Endothelial cell of umbilical vein (primary cell): ENCODE measurements around the gene PLCB4.

Experiments used
- CTCF ChIP-seq, 2 donors: IDR thresholded peaks; 1 replicate in 1 of 2; 2 replicates in 1 of 2; pipeline ENCODE4 v1.5.1; 2011; ENCODE audit warnings: low read length in 2 of 2, mild to moderate bottlenecking in 2 of 2, moderate library complexity in 2 of 2, control low read depth in 1 of 2, inconsistent platforms in 1 of 2, low read depth in 1 of 2; ENCODE audit not compliant: insufficient read depth in 1 of 2; ENCODE audit errors: extremely low read depth in 1 of 2
- FOS ChIP-seq: IDR thresholded peaks from 2 replicates; pipeline ENCODE4 v1.6.1; 2011; ENCODE audit warnings: mild to moderate bottlenecking, low read length, moderate library complexity, borderline replicate concordance; ENCODE audit not compliant: insufficient read depth
- MYC ChIP-seq: IDR thresholded peaks from one replicate; pipeline ENCODE4 v1.6.1; 2011; ENCODE audit warnings: mild to moderate bottlenecking, low read depth, low read length
- POLR2A ChIP-seq: IDR thresholded peaks from 2 replicates; pipeline ENCODE4 v1.6.1; 2012; ENCODE audit warnings: low read depth, mild to moderate bottlenecking, control low read depth, low read length
- POLR2AphosphoS5 ChIP-seq: IDR thresholded peaks from 2 replicates; pipeline ENCODE4 v1.6.1; 2012; ENCODE audit warnings: low read depth, mild to moderate bottlenecking, control low read depth, low read length, moderate library complexity; ENCODE audit not compliant: insufficient read depth

GRCh38 chr20:9230406-9230805 lies 161.5 kb downstream of the PLCB4 start:
- TF ChIP-seq POLR2A (no peak), CTCF (IDR thresholded peaks at IDR 0.05; ENCODE audit: extremely low read depth in 1 of 2, insufficient read depth in 1 of 2, low read depth in 1 of 2, low read length in 2 of 2) (no peak), FOS (no peak), MYC (no peak), POLR2AphosphoS5 (no peak)
